ENCODE data around the gene LSP1.

GRCh38 chr11:1840780-1841480 is 12.0 kb upstream of the LSP1 start:
- no peak for TF ChIP-seq POLR2A (IDR thresholded peaks at IDR 0.05; ENCODE audit: extremely low read depth, insufficient read length)
- TF ChIP-seq CTCF (IDR thresholded peaks at IDR 0.05; ENCODE audit: low read depth, low read length) = no peak

Measured in NB4 (cell line).